HG03520 (cell line): ENCODE measurements around the gene SAP30BP.

ENCODE experiments used
- ATAC-seq: cut with Tn5 transposase; IDR thresholded peaks from one replicate; pipeline ENCODE4 v1.9.1; 2021; ENCODE audit warnings: mild to moderate bottlenecking, moderate library complexity; ENCODE audit not compliant: unreplicated experiment

Gene SAP30BP

GRCh38 chr17:75666959-75667790 is at the start of gene SAP30BP, which contains the start of gene RECQL5:
TSS of gene SAP30BP (plus strand) at chr17:75667338. CDS start at chr17:75667373, 35 bp downstream.
TSS of gene RECQL5 (minus strand) at chr17:75667154. CDS start at chr17:75666557, 597 bp downstream.
- ATAC-seq, result peak; percentile 71

- ATAC-seq, result no peak
Measured at GRCh38 chr17:75617675-75618074, 49.5 kb upstream of the SAP30BP start.

- ATAC-seq, result no peak
Measured at GRCh38 chr17:75619506-75620431, 47.4 kb upstream of the SAP30BP start.

GRCh38 chr17:75621489-75621888 is 45.6 kb upstream of the SAP30BP start:
- no peak for ATAC-seq

GRCh38 chr17:75622076-75622475 is 45.1 kb upstream of the SAP30BP start:
- no peak for ATAC-seq

GRCh38 chr17:75622771-75623273 is 44.3 kb upstream of the SAP30BP start:
- ATAC-seq, result no peak

GRCh38 chr17:75623386-75623785 is 43.8 kb upstream of the SAP30BP start:
- ATAC-seq, result no peak

DNA sequence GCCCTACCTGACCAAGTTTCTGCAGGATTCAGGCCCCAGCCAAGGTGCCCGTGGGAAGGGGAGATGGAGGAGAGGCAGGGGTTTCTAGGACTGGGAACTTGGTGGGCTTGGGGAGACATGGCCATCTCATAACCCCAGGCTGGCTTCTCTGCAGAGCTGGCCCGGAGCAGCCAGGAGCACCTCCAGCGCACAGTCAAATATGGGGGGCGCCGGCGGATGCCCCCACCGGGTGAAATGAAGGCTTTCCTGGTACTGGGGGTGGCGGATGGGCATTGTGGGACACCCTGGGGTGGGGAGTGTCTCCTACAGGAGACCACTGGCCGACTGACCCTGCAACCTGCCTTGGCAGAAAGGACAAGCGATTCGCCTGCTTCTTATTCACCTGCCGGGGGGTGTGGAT is 43.1 kb upstream of the SAP30BP start:
- no peak for ATAC-seq

- no peak for ATAC-seq
Measured at GRCh38 chr17:75624714-75625345, 42.3 kb upstream of the SAP30BP start.

DNA sequence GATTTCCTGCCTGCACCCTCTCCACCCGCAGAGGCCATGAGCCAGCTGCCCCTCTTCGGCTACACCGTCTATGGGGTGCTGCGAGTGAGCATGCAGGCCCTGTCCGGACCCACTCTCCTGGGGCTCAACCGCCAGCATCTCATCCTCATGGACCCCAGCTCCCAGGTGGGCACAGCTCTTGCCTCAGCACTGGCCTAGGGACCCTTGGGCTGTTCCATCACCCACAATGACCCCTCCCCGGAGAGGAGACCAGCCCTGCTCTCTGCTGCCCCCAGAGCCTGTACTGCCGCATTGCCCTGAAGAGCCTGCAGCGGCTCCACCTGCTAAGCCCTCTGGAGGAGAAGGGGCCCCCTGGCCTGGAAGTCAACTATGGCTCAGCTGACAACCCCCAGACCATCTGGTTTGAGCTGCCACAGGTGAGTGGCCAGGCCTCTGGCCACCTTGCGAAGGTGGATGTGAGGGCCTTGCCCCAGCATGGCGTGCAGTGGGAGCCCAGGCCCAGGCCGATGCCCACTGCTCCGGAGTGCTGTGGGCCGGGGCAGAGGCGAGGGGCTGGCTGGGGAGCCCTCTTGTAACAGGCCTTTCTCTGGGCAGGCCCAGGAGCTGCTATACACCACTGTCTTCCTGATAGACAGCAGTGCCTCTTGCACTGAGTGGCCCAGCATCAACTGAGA is 41.2 kb upstream of the SAP30BP start:
- ATAC-seq, result no peak

- ATAC-seq, result no peak
Measured at GRCh38 chr17:75626496-75627038, 40.6 kb upstream of the SAP30BP start.

DNA sequence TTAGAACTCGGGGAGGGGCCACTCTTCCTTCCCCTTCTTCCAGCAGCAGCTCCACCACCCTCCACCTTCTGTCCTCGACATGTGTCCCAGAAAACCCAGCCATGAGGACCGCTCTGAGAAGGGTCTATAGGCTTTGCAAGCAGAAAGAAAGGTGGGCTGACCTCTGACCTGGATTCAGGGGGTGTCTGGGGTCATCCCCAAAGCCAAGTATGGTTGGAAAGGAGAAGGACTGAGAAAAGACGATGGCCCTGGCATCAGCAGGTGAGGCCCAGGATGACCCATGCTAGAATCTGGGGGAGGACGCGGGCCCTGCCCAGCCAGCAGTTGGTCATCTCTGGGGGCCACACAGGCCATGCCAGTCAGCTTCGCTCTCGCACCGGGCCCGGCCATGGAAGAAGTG is 40.0 kb upstream of the SAP30BP start:
- no peak for ATAC-seq

DNA sequence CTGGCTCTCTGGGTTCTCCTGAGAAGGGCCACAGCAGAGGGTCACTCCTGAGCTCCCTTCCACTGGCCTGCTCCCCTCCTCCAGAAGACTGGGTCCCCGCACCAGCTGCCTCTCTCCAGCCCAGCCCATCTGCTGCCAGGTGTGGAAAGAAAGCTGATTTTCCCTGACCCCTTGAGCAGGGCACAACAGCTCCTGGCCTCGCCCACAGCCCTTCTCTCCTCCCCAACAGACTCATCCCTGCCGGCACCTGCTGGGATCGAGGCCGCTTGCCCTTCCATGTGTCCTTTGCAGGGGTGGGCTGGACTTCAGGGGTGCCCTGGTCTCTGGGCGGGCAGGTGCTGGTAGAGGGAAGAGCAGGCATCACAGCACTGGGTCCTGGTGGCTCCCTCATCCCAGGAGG is 38.7 kb upstream of the SAP30BP start:
- ATAC-seq, result no peak

GRCh38 chr17:75629157-75629556 is 38.0 kb upstream of the SAP30BP start:
- ATAC-seq, result no peak

DNA sequence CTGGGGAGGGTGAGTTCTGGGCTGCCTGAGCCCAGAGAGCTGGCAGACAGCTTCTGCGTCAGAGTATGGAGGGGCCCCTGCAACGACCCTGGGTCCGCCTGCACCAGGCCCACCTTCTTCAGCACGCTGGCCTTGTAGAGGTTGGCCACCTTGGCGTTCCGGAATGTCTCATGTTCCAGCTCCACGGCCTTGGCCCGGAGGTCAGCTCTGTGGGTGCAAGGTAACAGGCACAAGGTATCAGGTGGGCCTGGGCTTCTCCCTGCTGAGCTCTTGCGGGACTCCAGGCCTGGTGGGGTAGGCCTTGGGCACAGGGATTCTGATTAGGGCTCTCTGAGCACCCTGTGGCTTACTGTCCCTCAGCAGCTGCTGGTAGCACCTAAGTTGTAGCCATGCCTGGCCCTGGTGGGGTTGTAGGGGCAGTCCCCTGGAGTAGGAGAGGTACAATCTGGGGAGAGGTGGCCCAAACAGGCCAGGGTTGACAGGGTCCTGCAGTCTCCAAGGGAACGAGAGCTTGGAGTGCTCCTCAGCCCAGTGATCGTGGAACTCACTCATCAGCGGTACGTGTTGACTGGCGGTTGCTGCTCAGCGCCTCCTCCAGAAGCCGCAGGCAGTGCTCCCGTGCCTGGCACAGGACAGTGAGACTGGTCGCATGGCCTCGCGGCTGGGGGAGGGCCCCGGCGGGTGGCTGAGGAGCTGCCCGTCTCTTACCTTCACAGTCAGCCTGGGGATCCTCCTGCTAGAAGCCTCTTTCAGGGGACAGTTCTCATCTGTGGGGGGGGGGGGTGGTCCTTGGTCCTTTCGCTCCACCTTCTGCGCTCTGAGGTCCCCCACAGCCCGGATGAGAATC is 36.8 kb upstream of the SAP30BP start:
- ATAC-seq, result no peak

GRCh38 chr17:75631353-75631752 is 35.8 kb upstream of the SAP30BP start:
- ATAC-seq, result no peak

GRCh38 chr17:75632428-75632827 is 34.7 kb upstream of the SAP30BP start:
- no peak for ATAC-seq

GRCh38 chr17:75632863-75633485 is 34.2 kb upstream of the SAP30BP start, which contains the start of gene SMIM5:
TSS of gene SMIM5 (plus strand) at chr17:75633434. CDS start at chr17:75640202, 6,768 bp downstream.
- ATAC-seq, result no peak
